HCT116 (cell line): ENCODE measurements around the gene ADGRE1.

Experiments used
- CEBPB ChIP-seq: IDR thresholded peaks from 2 replicates; pipeline ENCODE4 v1.6.1; 2012; ENCODE audit warnings: low read depth
- EGR1 ChIP-seq: IDR thresholded peaks from 2 replicates; pipeline ENCODE4 v1.6.1; 2012; ENCODE audit warnings: low read depth
- EZH2 ChIP-seq: fragments of 200-600 bp; sonication (generic); IDR thresholded peaks from 2 replicates; pipeline ENCODE4 v1.6.1; 2017; ENCODE audit warnings: antibody characterized with exemption, mixed run types
- JUND ChIP-seq: IDR thresholded peaks from 2 replicates; pipeline ENCODE4 v1.6.1; 2012
- POLR2A ChIP-seq: IDR thresholded peaks from 2 replicates; pipeline ENCODE4 v1.7.0; 2011; ENCODE audit warnings: borderline replicate concordance; ENCODE audit not compliant: insufficient read depth, insufficient read length; ENCODE audit errors: extremely low read depth
- RAD21 ChIP-seq: IDR thresholded peaks from 2 replicates; pipeline ENCODE4 v1.6.1; 2012; ENCODE audit warnings: low read depth, mild to moderate bottlenecking
- SIN3A ChIP-seq: IDR thresholded peaks from 2 replicates; pipeline ENCODE4 v1.6.1; 2012; ENCODE audit warnings: low read depth
- SP1 ChIP-seq: IDR thresholded peaks from 2 replicates; pipeline ENCODE4 v1.6.1; 2012; ENCODE audit warnings: low read depth
- YY1 ChIP-seq: IDR thresholded peaks from 2 replicates; pipeline ENCODE4 v1.6.1; 2011; ENCODE audit warnings: low read length, low read depth, moderate library complexity, mild to moderate bottlenecking; ENCODE audit not compliant: insufficient replicate concordance; ENCODE audit errors: extremely low read depth
- TF ChIP-seq, protein P1 (sequence below), 3 experiments: fragments of 200-600 bp in 1 of 3; sonication (generic) in 1 of 3; IDR thresholded peaks in 2 of 3; conservative IDR thresholded peaks in 1 of 3; 2 replicates each; pipeline ENCODE4 v1.5.1; 2012 to 2017; ENCODE audit warnings: low read depth in 2 of 3, low read length in 2 of 3, antibody characterized with exemption in 1 of 3, borderline replicate concordance in 1 of 3, control low read depth in 1 of 3, mild to moderate bottlenecking in 1 of 3, mixed read lengths in 1 of 3, mixed run types in 1 of 3, moderate library complexity in 1 of 3; ENCODE audit not compliant: insufficient read depth in 1 of 3
- TF ChIP-seq, protein P2 (sequence below): IDR thresholded peaks from 2 replicates; pipeline ENCODE4 v1.6.1; 2012
- TF ChIP-seq, protein P3 (sequence below): IDR thresholded peaks from 2 replicates; pipeline ENCODE4 v1.6.1; 2012
- TF ChIP-seq, protein P4 (sequence below): IDR thresholded peaks from 2 replicates; pipeline ENCODE4 v1.6.1; 2012; ENCODE audit warnings: low read depth

DNA sequence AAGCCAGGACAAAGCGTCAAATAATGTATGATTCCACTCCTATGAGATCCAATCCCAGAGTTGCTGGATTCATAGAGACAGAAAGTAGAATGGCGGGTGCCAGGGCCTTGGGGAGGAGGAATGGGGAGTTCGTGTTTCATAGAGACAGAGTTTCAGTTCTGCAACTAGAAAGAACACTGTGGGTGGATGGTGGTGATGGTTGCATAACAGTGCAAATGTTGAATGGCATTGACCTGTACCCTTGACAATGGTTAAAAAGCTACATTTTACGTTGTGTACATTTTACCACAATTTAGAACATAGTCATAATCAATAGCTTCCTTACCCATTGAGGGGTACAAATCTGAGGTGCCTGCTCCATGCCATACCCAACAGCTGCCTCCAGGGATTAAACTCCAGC is 100.5 kb downstream of the ADGRE1 start:
- TF ChIP-seq POLR2A (no peak), EGR1 (no peak), SIN3A (no peak), CEBPB (no peak), EZH2 (no peak), SP1 (no peak), YY1 (no peak), RAD21 (no peak), JUND (no peak)
- TF ChIP-seq, protein P1, sequence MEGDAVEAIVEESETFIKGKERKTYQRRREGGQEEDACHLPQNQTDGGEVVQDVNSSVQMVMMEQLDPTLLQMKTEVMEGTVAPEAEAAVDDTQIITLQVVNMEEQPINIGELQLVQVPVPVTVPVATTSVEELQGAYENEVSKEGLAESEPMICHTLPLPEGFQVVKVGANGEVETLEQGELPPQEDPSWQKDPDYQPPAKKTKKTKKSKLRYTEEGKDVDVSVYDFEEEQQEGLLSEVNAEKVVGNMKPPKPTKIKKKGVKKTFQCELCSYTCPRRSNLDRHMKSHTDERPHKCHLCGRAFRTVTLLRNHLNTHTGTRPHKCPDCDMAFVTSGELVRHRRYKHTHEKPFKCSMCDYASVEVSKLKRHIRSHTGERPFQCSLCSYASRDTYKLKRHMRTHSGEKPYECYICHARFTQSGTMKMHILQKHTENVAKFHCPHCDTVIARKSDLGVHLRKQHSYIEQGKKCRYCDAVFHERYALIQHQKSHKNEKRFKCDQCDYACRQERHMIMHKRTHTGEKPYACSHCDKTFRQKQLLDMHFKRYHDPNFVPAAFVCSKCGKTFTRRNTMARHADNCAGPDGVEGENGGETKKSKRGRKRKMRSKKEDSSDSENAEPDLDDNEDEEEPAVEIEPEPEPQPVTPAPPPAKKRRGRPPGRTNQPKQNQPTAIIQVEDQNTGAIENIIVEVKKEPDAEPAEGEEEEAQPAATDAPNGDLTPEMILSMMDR (IDR thresholded peaks at IDR 0.05 in 2 of 3, conservative IDR thresholded peaks at IDR 0.05 in 1 of 3; ENCODE audit: borderline replicate concordance in 1 of 3, insufficient read depth in 1 of 3, low read depth in 2 of 3, low read length in 2 of 3): no peak
- TF ChIP-seq, protein P2, sequence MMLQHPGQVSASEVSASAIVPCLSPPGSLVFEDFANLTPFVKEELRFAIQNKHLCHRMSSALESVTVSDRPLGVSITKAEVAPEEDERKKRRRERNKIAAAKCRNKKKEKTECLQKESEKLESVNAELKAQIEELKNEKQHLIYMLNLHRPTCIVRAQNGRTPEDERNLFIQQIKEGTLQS: no peak
- TF ChIP-seq, protein P3, sequence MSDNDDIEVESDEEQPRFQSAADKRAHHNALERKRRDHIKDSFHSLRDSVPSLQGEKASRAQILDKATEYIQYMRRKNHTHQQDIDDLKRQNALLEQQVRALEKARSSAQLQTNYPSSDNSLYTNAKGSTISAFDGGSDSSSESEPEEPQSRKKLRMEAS: no peak
- TF ChIP-seq, protein P4, sequence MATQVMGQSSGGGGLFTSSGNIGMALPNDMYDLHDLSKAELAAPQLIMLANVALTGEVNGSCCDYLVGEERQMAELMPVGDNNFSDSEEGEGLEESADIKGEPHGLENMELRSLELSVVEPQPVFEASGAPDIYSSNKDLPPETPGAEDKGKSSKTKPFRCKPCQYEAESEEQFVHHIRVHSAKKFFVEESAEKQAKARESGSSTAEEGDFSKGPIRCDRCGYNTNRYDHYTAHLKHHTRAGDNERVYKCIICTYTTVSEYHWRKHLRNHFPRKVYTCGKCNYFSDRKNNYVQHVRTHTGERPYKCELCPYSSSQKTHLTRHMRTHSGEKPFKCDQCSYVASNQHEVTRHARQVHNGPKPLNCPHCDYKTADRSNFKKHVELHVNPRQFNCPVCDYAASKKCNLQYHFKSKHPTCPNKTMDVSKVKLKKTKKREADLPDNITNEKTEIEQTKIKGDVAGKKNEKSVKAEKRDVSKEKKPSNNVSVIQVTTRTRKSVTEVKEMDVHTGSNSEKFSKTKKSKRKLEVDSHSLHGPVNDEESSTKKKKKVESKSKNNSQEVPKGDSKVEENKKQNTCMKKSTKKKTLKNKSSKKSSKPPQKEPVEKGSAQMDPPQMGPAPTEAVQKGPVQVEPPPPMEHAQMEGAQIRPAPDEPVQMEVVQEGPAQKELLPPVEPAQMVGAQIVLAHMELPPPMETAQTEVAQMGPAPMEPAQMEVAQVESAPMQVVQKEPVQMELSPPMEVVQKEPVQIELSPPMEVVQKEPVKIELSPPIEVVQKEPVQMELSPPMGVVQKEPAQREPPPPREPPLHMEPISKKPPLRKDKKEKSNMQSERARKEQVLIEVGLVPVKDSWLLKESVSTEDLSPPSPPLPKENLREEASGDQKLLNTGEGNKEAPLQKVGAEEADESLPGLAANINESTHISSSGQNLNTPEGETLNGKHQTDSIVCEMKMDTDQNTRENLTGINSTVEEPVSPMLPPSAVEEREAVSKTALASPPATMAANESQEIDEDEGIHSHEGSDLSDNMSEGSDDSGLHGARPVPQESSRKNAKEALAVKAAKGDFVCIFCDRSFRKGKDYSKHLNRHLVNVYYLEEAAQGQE: no peak
